Gastrocnemius medialis (tissue), 4 donors: ENCODE results near the gene PEDS1.

Source experiments
- CTCF ChIP-seq, 5 experiments: fragments of 450-650 bp in 3 of 5; fragments of 200-600 bp in 2 of 5; sonication (generic) in 2 of 5; IDR thresholded peaks in 4 of 5; conservative IDR thresholded peaks in 1 of 5; 1 replicate in 4 of 5; 2 replicates in 1 of 5; pipeline ENCODE4 v1.5.1; 2016 to 2019; ENCODE audit warnings: antibody characterized with exemption in 5 of 5, mild to moderate bottlenecking in 3 of 5, moderate library complexity in 3 of 5
- POLR2A ChIP-seq, 2 donors: fragments of 450-650 bp; IDR thresholded peaks; one replicate each; pipeline ENCODE4 v1.6.1; 2017; ENCODE audit warnings: antibody characterized with exemption in 2 of 2, mild to moderate bottlenecking in 2 of 2, moderate library complexity in 2 of 2

GRCh38 chr20:50136822-50137599 is 16.5 kb downstream of the PEDS1 start:
- TF ChIP-seq CTCF (IDR thresholded peaks at IDR 0.05 in 4 of 5, conservative IDR thresholded peaks at IDR 0.05 in 1 of 5) = no peak
- TF ChIP-seq POLR2A (IDR thresholded peaks at IDR 0.05) = peak in 1 of 2 donors; percentile 33
